ENCODE results near the gene PRRT1B.
A peak's percentile ranks its signal among the peaks of the same experiment; 100 is the strongest.
"Not testable (repeated sequence)": the region's sequence is repeated elsewhere in the genome, so short reads cannot be mapped to it uniquely, and the experiment has no call there.

PRRT1B gene

DNA sequence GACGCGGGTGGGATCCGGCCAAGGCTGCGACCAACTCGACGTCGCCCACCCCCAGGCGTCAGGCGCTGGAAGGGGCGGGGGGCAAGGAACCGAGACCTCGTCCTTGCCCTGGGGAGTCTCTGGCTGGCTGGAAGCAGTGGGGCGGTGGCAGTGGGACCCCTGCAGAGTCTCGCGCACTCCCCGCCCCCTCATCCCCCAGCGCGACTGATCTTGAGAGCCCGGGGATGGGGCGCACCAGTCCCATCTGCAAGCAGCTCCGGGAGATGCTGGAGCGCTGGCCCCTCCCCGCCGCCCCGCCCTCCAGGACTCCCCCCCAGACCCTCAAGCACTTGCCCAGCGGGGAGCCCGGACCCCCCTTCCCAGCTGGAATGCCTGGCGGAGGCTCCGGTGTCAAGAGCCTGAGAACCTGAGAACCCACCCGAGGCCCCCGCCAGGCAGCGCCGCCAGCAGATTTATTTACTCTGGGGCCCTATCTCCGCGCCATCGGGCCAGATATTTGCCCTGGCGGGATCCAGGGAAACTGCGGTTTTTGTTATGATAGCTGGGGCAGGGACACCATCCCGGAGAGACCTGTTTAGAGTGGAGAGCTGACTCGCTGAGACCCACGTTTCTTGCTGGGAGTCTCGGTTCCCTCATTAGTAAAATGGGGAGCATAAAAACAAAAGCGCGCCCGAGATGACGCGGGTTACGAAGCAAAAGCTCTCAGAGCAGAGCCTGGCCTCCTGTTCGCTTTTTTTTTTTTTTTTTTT lies 1.2 kb downstream of the PRRT1B start:
- Histone ChIP-seq H3K36me3 (ENCODE audit: low read depth) (no peaks in the 10 kb centered on the region), H3K27me3 (ENCODE audit: insufficient read depth, poor library complexity, severe bottlenecking) (peaks cover 47% of the 10 kb centered on the region), H3K9me3 (ENCODE audit: severe bottlenecking) (peaks cover 3% of the 10 kb centered on the region), H3K27ac (ENCODE audit: poor library complexity, severe bottlenecking) (no peak overlapping the region), H3K4me3 (ENCODE audit: severe bottlenecking) (no peak overlapping the region), H3K4me1 (ENCODE audit: insufficient read depth, poor library complexity, severe bottlenecking) (no peaks in the 10 kb centered on the region)
- DNase-seq (ENCODE audit: low spot score) (no peak), ATAC-seq (ENCODE audit: low read depth) (peak; percentile 57)
- TF ChIP-seq, protein P1, sequence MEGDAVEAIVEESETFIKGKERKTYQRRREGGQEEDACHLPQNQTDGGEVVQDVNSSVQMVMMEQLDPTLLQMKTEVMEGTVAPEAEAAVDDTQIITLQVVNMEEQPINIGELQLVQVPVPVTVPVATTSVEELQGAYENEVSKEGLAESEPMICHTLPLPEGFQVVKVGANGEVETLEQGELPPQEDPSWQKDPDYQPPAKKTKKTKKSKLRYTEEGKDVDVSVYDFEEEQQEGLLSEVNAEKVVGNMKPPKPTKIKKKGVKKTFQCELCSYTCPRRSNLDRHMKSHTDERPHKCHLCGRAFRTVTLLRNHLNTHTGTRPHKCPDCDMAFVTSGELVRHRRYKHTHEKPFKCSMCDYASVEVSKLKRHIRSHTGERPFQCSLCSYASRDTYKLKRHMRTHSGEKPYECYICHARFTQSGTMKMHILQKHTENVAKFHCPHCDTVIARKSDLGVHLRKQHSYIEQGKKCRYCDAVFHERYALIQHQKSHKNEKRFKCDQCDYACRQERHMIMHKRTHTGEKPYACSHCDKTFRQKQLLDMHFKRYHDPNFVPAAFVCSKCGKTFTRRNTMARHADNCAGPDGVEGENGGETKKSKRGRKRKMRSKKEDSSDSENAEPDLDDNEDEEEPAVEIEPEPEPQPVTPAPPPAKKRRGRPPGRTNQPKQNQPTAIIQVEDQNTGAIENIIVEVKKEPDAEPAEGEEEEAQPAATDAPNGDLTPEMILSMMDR (IDR thresholded peaks at IDR 0.05; ENCODE audit: poor library complexity, severe bottlenecking): no peak

DNA sequence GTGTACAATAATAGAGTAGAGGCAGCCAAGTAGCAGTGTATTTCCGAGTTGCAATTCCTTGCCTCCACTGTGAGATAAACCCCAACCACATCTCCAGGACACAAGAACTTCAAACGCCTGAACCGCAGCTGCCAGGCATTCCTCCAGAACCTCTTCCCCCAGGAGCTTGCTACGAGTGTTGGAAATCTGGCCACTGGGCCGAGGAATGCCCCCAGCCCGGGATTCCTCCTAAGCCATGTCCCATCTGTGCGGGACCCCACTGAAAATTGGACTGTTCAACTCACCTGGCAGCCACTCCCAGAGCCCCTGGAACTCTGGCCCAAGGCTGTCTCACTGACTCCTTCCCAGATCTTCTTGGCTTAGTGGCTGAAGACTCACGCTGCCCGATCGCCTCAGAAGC lies 3.9 kb downstream of the PRRT1B start:
- not testable (repeated sequence) for H3K4me3 ChIP-seq (ENCODE audit: severe bottlenecking); DNase-seq (ENCODE audit: low spot score); H3K4me1 ChIP-seq (ENCODE audit: insufficient read depth, poor library complexity, severe bottlenecking); ATAC-seq (ENCODE audit: low read depth); H3K9me3 ChIP-seq (ENCODE audit: severe bottlenecking); H3K36me3 ChIP-seq (ENCODE audit: low read depth); H3K27ac ChIP-seq (ENCODE audit: poor library complexity, severe bottlenecking)
- H3K27me3 ChIP-seq (ENCODE audit: insufficient read depth, poor library complexity, severe bottlenecking): peaks cover 47% of the 10 kb centered on the region

DNA sequence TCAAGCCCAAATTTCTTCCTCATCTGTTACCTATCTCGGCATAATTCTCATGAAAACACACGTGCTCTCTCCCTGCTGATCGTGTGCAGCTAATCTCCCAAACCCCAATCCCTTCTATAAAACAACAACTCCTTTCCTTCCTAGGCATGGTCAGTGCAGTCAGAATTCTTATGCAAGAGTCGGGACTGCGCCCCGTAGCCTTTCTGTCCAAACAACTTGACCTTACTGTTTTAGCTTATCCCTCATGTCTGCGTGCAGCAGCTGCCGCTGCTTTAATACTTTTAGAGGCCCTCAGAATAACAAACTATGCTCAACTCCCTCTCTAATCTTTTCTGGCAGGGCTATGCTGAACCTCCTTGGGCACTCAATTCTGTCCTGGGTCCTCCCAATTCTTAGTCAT lies 5.1 kb downstream of the PRRT1B start:
- not testable (repeated sequence) for H3K4me3 ChIP-seq (ENCODE audit: severe bottlenecking); H3K4me1 ChIP-seq (ENCODE audit: insufficient read depth, poor library complexity, severe bottlenecking); H3K36me3 ChIP-seq (ENCODE audit: low read depth); H3K27ac ChIP-seq (ENCODE audit: poor library complexity, severe bottlenecking); ATAC-seq (ENCODE audit: low read depth); H3K9me3 ChIP-seq (ENCODE audit: severe bottlenecking); DNase-seq (ENCODE audit: low spot score)
- H3K27me3 ChIP-seq (ENCODE audit: insufficient read depth, poor library complexity, severe bottlenecking): peaks cover 36% of the 10 kb centered on the region

DNA sequence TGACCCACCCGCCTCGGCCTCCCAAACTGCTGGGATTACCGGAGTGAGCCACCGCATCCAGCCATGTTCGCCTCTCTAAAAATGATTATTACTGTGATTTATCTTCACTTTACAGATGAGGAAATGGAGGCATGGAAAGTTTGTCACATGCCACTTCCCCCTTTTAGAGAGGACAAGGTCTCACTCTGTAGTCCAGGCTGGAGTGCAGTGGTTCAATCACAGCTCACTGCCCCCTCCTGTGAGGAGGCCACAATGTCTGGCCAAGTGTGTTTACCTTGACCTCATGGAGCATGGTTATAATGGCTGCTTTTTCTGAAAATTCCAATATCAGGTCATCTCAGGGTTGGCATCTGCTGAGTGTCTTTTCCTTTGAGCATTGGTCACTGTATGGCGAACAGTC lies 6.7 kb downstream of the PRRT1B start:
- no peaks in the 10 kb centered on the region for H3K4me1 ChIP-seq (ENCODE audit: insufficient read depth, poor library complexity, severe bottlenecking)
- no peaks in the 10 kb centered on the region for H3K9me3 ChIP-seq (ENCODE audit: severe bottlenecking)
- no peaks in the 10 kb centered on the region for H3K36me3 ChIP-seq (ENCODE audit: low read depth)
- H3K27ac ChIP-seq (ENCODE audit: poor library complexity, severe bottlenecking): no peak overlapping the region
- peaks cover 20% of the 10 kb centered on the region for H3K27me3 ChIP-seq (ENCODE audit: insufficient read depth, poor library complexity, severe bottlenecking)
- TF ChIP-seq, protein P1 (IDR thresholded peaks at IDR 0.05; ENCODE audit: poor library complexity, severe bottlenecking): no peak
- DNase-seq (ENCODE audit: low spot score) (no peak), ATAC-seq (ENCODE audit: low read depth) (no peak)
- no peak overlapping the region for H3K4me3 ChIP-seq (ENCODE audit: severe bottlenecking)

DNA sequence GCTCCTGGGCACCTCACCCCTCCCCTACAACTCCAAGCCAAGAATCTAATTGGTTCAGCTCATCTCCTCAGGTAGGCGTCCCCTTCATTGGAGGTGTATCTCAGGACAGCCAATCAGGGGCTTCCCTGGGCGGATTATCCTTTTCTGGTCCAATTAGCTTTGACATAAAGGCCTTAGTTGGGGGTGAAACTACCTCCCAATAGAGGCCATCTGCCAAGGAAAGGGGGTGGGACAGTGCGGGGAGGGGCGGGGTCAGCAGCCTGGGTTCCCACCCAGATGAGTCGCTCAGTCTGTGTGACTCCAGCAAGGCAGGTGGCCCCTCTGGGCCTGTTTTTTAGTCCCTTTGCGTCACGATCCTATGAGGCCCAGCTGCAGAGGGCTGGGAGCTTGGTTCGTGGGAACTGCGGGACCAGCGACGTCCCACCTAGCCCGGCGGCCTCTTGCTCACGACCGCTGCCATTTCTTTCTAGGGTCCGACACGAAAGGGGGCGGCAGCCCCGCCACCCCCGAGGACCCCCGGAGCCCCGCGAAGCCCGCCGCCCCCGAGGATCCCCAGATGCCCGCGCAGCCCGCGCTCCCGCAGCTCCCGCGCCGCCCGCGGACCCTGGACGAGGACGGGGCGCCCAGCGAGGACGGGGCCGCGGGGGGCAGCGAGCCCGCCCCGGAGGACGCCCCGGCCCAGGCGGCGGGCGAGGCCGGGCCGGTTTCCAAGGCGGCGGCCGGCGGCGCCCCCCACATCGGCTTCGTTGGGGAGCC lies 8.9 kb downstream of the PRRT1B start:
- peaks cover 3% of the 10 kb centered on the region for H3K27me3 ChIP-seq (ENCODE audit: insufficient read depth, poor library complexity, severe bottlenecking)
- no peak overlapping the region for H3K27ac ChIP-seq (ENCODE audit: poor library complexity, severe bottlenecking)
- DNase-seq (ENCODE audit: low spot score) (no peak), ATAC-seq (ENCODE audit: low read depth) (no peak)
- no peaks in the 10 kb centered on the region for H3K36me3 ChIP-seq (ENCODE audit: low read depth)
- H3K4me3 ChIP-seq (ENCODE audit: severe bottlenecking): no peak overlapping the region
- no peaks in the 10 kb centered on the region for H3K4me1 ChIP-seq (ENCODE audit: insufficient read depth, poor library complexity, severe bottlenecking)
- TF ChIP-seq, protein P1 (IDR thresholded peaks at IDR 0.05; ENCODE audit: poor library complexity, severe bottlenecking): no peak
- no peaks in the 10 kb centered on the region for H3K9me3 ChIP-seq (ENCODE audit: severe bottlenecking)
